ENCODE measurements around the gene KLHL26. TPM values are rescaled to one million over a fixed set of nuclear protein-coding genes. Genes with fewer than 3 reads are reported as not detected.

Gene KLHL26
- total RNA-seq, 2 experiments from 2014 or later = 12.8 to 15.8 TPM

DNA sequence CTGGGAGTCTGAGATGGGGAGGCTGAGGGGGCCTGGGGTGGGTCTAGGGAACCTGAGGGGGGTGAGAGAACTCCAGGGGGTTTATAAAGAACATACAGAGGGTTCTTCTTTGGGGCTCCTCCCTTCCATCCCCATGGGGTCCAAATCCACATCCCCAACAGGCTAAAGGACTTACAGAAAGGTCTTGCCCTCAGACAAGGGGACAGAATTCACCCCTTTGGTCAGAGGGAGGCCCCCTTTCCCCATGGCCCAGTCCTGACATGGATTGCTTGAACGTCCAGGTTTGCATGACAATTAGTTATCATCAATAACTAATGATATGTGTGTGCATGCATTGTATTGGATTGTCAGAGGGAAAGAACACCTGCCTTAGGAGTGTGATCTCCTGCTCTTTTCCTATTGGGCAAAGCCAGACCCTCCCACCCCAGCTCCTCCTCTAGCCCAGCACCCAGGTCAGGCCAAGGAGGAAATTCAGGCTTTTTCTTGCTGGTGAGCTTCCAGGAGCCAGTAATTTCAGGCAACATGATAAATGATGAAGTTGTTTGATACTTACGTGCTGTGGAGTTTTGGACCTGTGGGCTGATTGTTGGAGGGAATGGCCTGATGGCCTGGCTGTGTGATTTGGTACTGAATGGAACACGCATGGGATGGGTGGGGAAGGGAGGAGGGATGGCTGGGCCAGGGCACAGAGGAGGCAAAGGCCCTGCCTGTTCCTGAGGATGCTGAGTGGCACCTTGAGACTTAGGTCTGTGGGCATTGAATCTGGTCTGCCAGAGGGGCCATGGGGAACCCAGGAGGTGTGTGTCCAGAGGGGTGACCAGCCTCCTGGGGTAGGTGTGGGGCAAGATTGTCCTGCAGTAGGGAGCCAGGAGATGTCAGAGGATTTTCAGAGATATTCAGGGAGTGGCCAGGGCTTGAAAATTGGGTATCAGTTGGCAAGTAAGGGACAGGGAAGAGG lies 1.1 kb downstream of the KLHL26 start:
- DNase-seq (no peak), ATAC-seq (no peak)
- Mint-ChIP-seq H3K27ac (peak overlapping the region; percentile 76), H3K27me3 (peaks cover 7% of the 10 kb centered on the region), H3K4me3 (peak overlapping the region; percentile 83), H3K4me1 (peaks cover 19% of the 10 kb centered on the region), H3K9me3 (ENCODE audit: low read depth) (no peaks in the 10 kb centered on the region), H3K36me3 (peaks cover 2% of the 10 kb centered on the region)
- CTCF ChIA-PET = no interaction called here

DNA sequence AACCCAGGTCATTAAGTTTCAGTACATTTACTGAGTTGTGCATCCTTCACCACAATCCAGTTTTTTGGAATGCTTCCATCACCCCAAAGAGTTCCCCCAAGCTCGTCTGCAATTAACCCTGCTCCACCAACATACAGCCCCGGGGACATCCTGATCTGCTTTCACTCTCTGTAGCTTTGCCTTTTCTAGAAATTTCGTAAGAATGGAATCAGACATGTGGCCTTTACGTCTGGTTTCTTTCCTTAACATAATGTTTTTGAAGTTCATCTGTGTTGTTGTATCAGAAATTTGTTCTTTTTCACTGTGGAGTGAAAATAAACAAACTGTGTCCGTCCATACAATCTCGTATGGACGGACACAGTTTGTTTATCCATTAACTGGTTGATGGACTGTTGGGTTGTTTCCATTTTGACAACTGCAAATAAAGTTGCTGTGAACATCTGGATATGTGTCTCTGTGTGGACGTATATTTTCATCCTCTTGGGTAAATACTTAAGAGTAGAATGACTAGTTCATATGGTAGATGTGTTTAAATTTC lies 2.9 kb downstream of the KLHL26 start:
- CTCF ChIA-PET = interaction anchor here (0.7 kb wide), 1 partner anchor 226 kb away, joined by 3 read pairs; no protein-coding TSS in a partner anchor

DNA sequence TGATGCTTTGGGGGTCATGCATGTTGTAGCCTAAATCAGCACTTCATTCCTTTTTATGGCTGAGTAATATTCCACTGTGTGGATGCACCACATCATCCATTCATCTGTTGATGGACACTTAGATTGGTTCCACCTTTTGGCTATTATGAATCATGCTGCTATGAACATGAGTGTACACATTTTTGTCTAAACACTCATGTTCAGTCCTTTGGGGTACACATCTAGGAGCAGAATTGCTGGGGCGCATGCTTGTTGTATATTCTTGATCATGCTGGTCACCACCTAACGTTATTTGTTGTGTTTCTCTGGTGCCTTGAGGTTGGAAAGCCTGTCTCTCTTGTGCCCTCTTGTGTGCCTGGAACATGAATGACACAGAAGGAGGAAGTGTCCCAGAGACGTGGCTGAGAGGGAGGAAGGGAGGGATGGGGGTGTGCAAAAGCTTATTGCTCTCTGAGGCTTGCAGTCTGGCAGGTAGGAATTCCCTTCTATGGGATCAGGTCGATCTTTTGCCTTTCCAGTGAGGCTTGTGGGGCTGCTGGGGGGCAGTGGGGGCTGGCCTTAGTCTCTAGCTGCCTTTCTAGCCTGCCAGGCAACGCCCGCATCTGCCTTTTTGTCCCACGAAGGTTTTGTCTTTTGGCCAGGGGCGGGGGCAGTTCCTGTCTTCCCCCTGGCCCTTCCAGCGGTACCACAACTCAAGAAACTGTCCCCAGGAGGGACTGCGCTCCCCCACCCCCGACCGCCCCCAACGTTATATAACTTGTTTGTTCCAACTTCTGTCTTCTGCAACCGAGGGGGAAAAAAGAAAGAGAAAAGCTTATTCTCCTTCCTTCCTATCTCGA lies 7.6 kb downstream of the KLHL26 start:
- CTCF ChIA-PET = no interaction called here
- H3K27me3 Mint-ChIP-seq = no peaks in the 10 kb centered on the region
- H3K4me1 Mint-ChIP-seq = peaks cover 5% of the 10 kb centered on the region
- H3K4me3 Mint-ChIP-seq = no peak overlapping the region
- ATAC-seq (no peak), DNase-seq (no peak)
- H3K9me3 Mint-ChIP-seq (ENCODE audit: low read depth) = no peaks in the 10 kb centered on the region
- no peak overlapping the region for H3K27ac Mint-ChIP-seq
- no peaks in the 10 kb centered on the region for H3K36me3 Mint-ChIP-seq

More for the DNA sequence above, 2.9 kb downstream of the KLHL26 start:
- Mint-ChIP-seq H3K4me1 (peaks cover 23% of the 10 kb centered on the region), H3K27ac (no peak overlapping the region), H3K9me3 (ENCODE audit: low read depth) (no peaks in the 10 kb centered on the region), H3K4me3 (no peak overlapping the region), H3K27me3 (peaks cover 1% of the 10 kb centered on the region), H3K36me3 (peaks cover 2% of the 10 kb centered on the region)
- DNase-seq = no peak
- ATAC-seq = no peak

DNA sequence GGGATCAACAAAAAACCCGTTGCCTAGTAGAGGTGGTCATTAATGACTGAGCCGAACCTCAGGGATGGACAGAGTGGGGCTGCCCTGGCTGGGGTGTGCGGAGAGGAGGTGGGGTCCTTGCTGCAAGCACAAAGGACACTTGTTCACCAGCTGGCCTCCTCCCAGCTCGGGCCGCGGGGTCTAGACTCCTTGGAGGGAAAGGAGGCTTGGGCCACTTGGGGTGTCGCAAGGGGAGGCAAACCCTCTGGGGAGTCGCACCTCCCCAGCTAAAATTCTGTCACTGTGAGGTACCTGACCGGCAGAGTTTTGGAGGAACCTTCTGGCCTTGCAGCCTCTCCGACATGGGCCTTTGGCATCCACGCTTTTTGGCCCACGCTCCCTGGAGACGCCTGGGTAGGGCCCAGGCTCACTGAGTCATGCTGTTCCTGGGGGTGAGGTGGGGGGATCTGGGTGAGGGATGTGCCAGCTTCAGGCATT lies 8.2 kb downstream of the KLHL26 start:
- CTCF ChIA-PET = no interaction called here
- Mint-ChIP-seq H3K4me1 (peaks cover 3% of the 10 kb centered on the region), H3K9me3 (ENCODE audit: low read depth) (no peaks in the 10 kb centered on the region), H3K27me3 (no peaks in the 10 kb centered on the region), H3K27ac (no peak overlapping the region), H3K4me3 (no peak overlapping the region), H3K36me3 (no peaks in the 10 kb centered on the region)
- ATAC-seq (no peak), DNase-seq (no peak)

DNA sequence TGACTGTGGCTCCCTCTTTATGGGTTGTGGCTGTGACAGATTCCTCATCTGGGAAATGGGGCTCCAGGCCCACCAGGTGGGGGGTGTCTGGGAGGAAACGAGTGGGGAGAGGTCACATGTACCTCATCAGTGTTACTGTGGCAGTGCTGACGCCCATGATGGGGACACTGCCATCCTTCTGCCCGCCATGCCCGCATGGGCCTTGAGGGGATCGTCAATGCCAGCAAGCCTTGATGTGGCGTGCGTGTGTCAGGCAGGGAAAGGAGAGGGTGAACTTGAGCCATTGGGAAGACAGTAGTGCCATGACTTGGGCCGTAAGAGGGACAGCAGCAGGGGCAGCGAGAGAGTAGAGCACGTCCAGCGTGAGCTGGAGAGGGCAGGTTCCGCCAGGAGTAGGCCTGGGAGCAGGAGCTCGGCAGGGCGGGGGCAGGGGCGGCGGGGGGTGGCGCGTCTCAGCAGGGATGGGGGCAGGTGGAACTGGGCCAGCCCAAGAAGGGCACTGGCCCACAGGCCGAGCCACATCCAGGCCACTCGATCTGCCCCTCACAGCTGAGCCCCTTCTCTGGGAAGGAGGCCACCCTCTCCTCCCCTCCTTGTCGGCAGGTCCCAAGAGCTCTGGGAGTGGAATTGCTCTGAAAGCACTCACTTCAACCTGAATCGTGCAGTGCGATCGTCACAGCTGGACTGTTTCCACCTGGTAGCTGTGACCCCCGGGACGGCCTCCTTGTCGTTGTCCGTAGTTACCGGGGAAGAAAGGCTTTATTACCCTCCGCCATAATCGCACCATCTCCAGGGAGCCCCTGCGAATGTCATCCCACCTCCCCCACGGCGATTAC lies 9.9 kb downstream of the KLHL26 start:
- Mint-ChIP-seq H3K9me3 (ENCODE audit: low read depth) (no peaks in the 10 kb centered on the region), H3K4me1 (peaks cover 3% of the 10 kb centered on the region), H3K27ac (no peak overlapping the region), H3K36me3 (no peaks in the 10 kb centered on the region), H3K4me3 (no peak overlapping the region), H3K27me3 (no peaks in the 10 kb centered on the region)
- ATAC-seq = no peak
- CTCF ChIA-PET = no interaction called here
- DNase-seq = no peak

DNA sequence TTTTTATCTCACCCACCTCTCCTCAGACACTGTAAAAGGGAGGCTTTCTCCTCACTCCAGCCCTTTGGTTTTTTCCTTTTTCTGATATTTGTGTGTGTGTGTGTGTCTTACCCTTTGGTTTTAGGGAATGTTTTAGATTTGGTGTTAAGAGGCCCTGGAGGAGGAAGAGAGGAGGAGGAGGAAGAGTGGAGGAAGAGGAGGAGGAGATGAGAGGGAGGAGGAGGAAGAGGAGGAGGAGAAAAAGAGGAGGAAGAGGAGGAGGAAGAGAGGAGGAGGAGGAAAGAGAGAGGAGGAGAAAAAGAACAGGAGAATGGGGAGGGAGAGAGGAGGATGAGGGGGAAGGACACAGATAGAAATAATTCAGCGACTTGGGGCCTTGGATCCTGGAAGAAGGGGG lies 10.5 kb downstream of the KLHL26 start:
- Mint-ChIP-seq H3K4me1 (peaks cover 3% of the 10 kb centered on the region), H3K27me3 (no peaks in the 10 kb centered on the region), H3K27ac (no peak overlapping the region)

DNA sequence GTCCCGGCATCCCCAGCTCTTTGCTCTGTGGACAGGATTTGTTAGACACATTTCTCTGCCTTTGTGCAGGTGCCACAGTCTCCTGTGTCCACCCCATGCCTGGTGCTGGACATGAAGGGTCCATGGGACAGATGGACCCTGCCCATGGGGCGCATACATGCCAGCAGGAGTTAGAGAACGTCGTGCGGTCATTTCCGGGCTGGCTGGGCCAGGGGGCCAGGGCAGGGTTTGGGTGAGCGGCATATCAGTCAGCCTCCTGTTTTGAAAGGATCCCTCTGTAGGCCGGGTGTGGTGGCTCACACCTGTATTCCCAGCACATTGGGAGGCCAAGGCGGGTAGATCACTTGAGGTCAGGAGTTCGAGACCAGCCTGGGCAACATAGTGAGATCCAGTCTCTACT lies 11.0 kb downstream of the KLHL26 start:
- ATAC-seq (no peak), DNase-seq (no peak)
- peaks cover 3% of the 10 kb centered on the region for H3K4me1 Mint-ChIP-seq
- H3K27me3 Mint-ChIP-seq = no peaks in the 10 kb centered on the region
- no peaks in the 10 kb centered on the region for H3K9me3 Mint-ChIP-seq (ENCODE audit: low read depth)
- H3K27ac Mint-ChIP-seq = no peak overlapping the region
- H3K4me3 Mint-ChIP-seq = no peak overlapping the region
- H3K36me3 Mint-ChIP-seq = no peaks in the 10 kb centered on the region
- CTCF ChIA-PET = no interaction called here

More for the DNA sequence above, 10.5 kb downstream of the KLHL26 start:
- no peaks in the 10 kb centered on the region for H3K36me3 Mint-ChIP-seq
- ATAC-seq (no peak), DNase-seq (no peak)
- CTCF ChIA-PET = no interaction called here
- H3K4me3 Mint-ChIP-seq = no peak overlapping the region
- H3K9me3 Mint-ChIP-seq (ENCODE audit: low read depth) = no peaks in the 10 kb centered on the region

DNA sequence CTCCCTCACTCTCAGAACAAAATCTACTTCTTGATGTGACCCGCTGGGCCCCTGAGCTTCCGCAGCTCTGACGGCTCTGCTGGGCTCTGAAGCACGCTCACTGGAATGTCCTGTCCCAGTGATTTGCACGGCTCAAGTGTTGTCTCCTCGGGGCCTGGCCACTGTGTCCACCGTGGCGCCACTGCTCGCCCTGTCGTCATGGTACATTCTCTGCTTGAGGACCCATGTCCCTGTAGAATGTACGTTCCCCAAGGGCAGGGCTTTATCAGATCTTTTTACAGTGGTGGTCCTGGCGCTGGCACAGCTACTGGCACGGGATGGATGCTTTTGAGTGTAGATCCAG lies 12.1 kb downstream of the KLHL26 start:
- Mint-ChIP-seq H3K4me1 (peaks cover under 1% of the 10 kb centered on the region), H3K27me3 (no peaks in the 10 kb centered on the region), H3K27ac (no peak overlapping the region), H3K9me3 (ENCODE audit: low read depth) (no peaks in the 10 kb centered on the region), H3K4me3 (no peak overlapping the region), H3K36me3 (no peaks in the 10 kb centered on the region)
- ATAC-seq (no peak), DNase-seq (no peak)
- CTCF ChIA-PET = interaction anchor here (1.4 kb wide), 1 partner anchor 26 kb away, joined by 3 read pairs; no protein-coding TSS in a partner anchor

DNA sequence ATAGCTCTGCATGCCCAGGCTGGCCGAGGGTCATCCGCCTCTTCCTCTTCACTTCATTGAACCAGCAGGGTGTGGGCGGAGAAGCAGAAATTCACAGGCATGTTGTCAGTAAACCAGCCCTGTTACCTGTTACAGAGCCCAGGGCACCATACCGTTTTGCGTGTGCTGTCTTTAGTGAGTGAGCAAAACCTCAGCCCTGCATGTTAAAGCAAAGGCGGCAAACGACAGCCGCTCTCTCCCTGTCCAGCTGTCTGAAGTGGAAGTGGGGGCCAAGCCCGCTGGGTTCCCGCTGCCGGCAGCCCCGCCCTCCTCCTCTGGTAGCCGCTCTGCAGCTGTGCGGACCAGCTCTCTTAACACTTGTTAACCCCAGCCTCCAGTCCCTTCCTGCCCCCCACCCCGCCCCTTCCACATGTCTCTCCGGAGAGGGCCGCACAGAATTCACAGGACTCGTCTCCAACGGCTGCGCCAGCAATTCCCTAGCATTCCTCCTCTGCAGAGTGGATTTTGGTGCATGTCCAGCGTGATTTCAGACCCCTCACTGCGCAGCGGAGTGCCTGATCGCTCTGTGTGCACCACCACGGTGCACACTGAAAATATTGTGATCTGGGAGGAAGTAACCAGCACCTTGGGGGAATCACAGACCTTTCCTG lies 12.7 kb downstream of the KLHL26 start:
- no peak overlapping the region for H3K27ac Mint-ChIP-seq
- no peak overlapping the region for H3K4me3 Mint-ChIP-seq
- CTCF ChIA-PET = interaction anchor here (1.4 kb wide), 1 partner anchor 25 kb away, joined by 3 read pairs; no protein-coding TSS in a partner anchor
- no peaks in the 10 kb centered on the region for H3K9me3 Mint-ChIP-seq (ENCODE audit: low read depth)
- DNase-seq = no peak
- ATAC-seq = no peak
- no peaks in the 10 kb centered on the region for H3K4me1 Mint-ChIP-seq
- H3K27me3 Mint-ChIP-seq = no peaks in the 10 kb centered on the region
- H3K36me3 Mint-ChIP-seq = no peaks in the 10 kb centered on the region

DNA sequence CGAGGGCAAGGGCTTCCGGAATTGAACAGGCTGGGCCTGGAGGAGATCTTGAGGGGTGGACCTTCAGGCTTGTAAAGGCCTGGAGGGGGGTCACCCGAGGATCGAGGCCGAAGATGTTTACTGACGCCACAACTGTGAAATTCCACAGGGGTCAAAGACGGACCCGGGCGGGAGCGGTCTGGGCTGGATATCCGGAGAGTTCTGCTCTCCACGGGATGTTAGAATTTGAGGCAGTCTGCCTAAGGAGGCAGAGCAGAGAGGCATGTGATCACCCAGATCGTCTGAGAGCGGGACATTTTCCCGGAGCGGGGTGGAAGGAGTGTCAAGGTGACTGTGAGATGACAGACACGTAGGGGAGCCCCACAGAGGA lies 13.2 kb downstream of the KLHL26 start:
- no peaks in the 10 kb centered on the region for H3K4me1 Mint-ChIP-seq
- no peaks in the 10 kb centered on the region for H3K9me3 Mint-ChIP-seq (ENCODE audit: low read depth)
- H3K27ac Mint-ChIP-seq = no peak overlapping the region
- no peaks in the 10 kb centered on the region for H3K27me3 Mint-ChIP-seq
- DNase-seq (no peak), ATAC-seq (no peak)
- no peaks in the 10 kb centered on the region for H3K36me3 Mint-ChIP-seq
- no peak overlapping the region for H3K4me3 Mint-ChIP-seq
- CTCF ChIA-PET = no interaction called here

DNA sequence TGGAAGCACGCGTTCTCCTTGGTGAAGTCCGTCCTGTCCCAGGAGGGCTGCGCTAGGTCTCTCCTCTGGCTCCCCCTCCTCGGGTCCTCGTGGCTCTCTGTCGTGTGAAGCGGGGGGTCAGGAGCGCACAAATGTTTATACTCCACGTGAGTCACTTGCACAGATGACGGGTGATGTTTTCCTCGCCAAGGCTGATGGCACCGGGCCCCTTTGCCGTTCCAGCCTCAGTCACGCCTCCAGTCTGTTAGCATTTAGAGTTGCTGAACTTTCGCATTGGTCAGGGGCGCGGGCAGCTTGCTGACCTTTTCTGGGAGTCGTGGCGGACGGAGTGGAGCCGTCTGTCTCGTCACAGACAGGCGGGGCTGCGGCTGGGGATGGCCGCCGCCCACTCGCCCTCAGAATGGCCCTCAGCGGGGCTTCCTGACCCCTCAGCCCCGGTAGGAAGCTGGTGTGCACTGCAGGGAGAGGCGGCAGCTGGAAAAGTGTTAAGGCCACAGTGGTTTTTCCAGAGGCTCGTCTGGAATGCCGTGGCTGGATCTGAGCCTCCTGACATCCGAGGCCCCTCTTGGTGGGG lies 13.7 kb downstream of the KLHL26 start:
- ATAC-seq (no peak), DNase-seq (no peak)
- no peak overlapping the region for H3K27ac Mint-ChIP-seq
- H3K4me1 Mint-ChIP-seq = no peaks in the 10 kb centered on the region
- no peak overlapping the region for H3K4me3 Mint-ChIP-seq
- no peaks in the 10 kb centered on the region for H3K36me3 Mint-ChIP-seq
- no peaks in the 10 kb centered on the region for H3K9me3 Mint-ChIP-seq (ENCODE audit: low read depth)
- CTCF ChIA-PET = no interaction called here
- no peaks in the 10 kb centered on the region for H3K27me3 Mint-ChIP-seq

DNA sequence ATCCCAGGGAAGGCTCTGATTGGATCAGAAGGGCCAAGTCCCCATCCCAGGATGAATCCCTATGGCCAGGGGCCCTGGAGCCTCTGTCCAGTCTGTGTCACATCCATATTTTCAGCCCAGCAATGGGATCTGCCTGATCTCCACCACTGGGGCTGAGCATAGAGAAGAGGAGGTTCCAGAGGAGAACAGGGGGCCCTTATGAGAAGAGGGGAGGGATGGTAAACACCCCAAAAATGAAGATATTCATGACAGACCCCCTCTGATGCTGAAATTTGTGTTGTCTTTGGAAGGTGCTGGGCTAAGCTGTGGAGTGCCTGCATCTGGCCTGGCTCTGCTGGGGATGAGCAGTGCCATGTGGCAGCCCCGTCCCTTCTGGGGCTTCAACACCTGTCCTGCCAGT lies 14.5 kb downstream of the KLHL26 start:
- H3K27ac Mint-ChIP-seq = no peak overlapping the region
- H3K4me3 Mint-ChIP-seq = no peak overlapping the region
- H3K9me3 Mint-ChIP-seq (ENCODE audit: low read depth) = no peaks in the 10 kb centered on the region
- DNase-seq = no peak
- CTCF ChIA-PET = no interaction called here
- no peaks in the 10 kb centered on the region for H3K4me1 Mint-ChIP-seq
- H3K27me3 Mint-ChIP-seq = no peaks in the 10 kb centered on the region
- no peak for ATAC-seq
- no peaks in the 10 kb centered on the region for H3K36me3 Mint-ChIP-seq
